HG02973 (cell line): ENCODE measurements around the gene SUPV3L1.

Source experiments
- ATAC-seq: cut with Tn5 transposase; IDR thresholded peaks from one replicate; pipeline ENCODE4 v1.9.1; 2021; ENCODE audit warnings: moderate library complexity; ENCODE audit not compliant: unreplicated experiment

Gene SUPV3L1

DNA sequence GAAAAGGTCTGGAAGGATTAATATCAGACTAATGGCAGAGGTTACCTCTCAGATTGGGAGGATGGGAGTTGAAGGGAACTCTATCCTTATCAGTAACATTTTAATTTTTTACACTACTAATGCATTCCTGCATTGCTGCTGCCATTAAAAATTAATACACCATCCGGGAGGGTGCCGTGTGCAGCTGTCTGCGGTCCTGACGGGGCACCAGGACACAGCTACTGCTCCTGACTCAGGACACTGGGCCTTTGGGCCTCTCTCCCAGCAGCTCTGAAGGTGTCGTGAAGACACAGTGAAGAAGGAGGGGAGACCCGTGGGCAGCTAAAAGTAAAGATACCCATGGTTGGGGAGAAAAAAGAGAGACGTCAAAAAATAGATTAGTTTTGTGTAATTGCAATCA lies 74.8 kb downstream of the SUPV3L1 start:
- no peak for ATAC-seq
